MM.1S (cell line): Measurements from ENCODE around the gene APLN.

Source experiments
- EZH2 ChIP-seq: fragments of 300-600 bp; sonication (generic); optimal IDR thresholded peaks from 2 replicates; pipeline ENCODE3; 2017; ENCODE audit warnings: low read depth, mild to moderate bottlenecking, antibody characterized with exemption, low read length, mixed read lengths
- EZH2phosphoT487 ChIP-seq: fragments of 300-600 bp; sonication (generic); IDR thresholded peaks from 2 replicates; pipeline ENCODE4 v1.6.1; 2018; ENCODE audit warnings: antibody characterized with exemption, low read length
- TF ChIP-seq, protein P1 (sequence below): fragments of 300-600 bp; sonication (generic); IDR thresholded peaks from 2 replicates; pipeline ENCODE4 v1.5.1; 2016; ENCODE audit warnings: antibody characterized with exemption, low read length, mixed read lengths

DNA sequence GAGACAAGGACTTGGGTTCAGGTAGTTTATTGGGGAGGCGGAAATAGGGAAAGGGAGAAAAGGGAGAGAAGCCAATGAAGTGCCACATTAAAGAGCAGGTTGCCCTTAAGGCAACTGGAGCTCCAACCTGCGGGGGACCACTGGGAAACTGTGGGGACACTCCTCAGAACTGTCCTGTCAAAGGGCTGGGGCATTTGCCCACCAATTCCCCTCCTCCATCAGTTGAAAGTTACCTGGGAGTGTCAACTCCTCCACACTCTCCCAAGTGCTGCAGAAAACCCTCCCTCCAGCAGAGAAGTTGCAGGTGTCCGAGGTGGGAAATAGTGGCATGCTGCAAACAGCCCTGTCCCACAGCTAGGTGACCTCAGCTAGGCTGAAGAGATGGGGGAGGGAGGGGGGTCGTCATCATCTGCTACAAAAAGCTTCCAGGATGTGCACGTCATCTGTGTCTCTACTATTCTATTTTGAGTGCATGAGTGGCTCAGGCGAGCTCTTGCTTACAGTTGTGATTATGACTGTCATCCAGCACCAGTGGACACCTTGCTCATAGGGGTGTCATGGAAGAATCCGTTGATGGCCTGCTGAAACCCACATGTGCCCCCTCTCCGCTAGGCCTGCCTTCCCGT, 42.6 kb upstream of the APLN start:
- TF ChIP-seq, protein P1, sequence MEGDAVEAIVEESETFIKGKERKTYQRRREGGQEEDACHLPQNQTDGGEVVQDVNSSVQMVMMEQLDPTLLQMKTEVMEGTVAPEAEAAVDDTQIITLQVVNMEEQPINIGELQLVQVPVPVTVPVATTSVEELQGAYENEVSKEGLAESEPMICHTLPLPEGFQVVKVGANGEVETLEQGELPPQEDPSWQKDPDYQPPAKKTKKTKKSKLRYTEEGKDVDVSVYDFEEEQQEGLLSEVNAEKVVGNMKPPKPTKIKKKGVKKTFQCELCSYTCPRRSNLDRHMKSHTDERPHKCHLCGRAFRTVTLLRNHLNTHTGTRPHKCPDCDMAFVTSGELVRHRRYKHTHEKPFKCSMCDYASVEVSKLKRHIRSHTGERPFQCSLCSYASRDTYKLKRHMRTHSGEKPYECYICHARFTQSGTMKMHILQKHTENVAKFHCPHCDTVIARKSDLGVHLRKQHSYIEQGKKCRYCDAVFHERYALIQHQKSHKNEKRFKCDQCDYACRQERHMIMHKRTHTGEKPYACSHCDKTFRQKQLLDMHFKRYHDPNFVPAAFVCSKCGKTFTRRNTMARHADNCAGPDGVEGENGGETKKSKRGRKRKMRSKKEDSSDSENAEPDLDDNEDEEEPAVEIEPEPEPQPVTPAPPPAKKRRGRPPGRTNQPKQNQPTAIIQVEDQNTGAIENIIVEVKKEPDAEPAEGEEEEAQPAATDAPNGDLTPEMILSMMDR, result no peak
- TF ChIP-seq EZH2phosphoT487 (no peak), EZH2 (no peak)
